IMR-90 (cell line): ENCODE data around the gene ZNF718. TPM values are rescaled to one million over a fixed set of nuclear protein-coding genes. Genes with fewer than 3 reads are reported as not detected.

Experiments used
- ATAC-seq: fragments of 200-7000 bp; cut with Tn5 transposase; 2 replicates; pipeline ENCODE4 v1.9.1; 2020; ENCODE audit warnings: low read depth, mild to moderate bottlenecking, moderate library complexity
- BruUV-seq: library from RNA; stranded (reverse); fragments of 400-500 nt; replicated peaks from 2 replicates; lab custom pipeline; 2021; lab: Mats Ljungman, UMichigan
- CTCF ChIA-PET: fragments of 300-600 bp; formaldehyde crosslinking; extraction: SDS; loops from one replicate; lab custom pipeline; 2021; ENCODE audit warnings: antibody characterized with exemption; lab: Yijun Ruan, JAX
- POLR2A ChIA-PET: fragments of 300-600 bp; sonication (Branson Sonifier 250); formaldehyde crosslinking; loops from one replicate; lab custom pipeline; 2022; ENCODE audit warnings: antibody characterized with exemption; ENCODE audit not compliant: unreplicated experiment; lab: Charles Lee
- DNase-seq: peaks from one replicate; pipeline ENCODE4 v3.0.0; 2013
- H2AFZ ChIP-seq: replicated peaks from 2 replicates; pipeline ENCODE3; 2013; ENCODE audit warnings: low read length, mild to moderate bottlenecking; ENCODE audit not compliant: poor library complexity
- H2AK5ac ChIP-seq: 2 replicates; pipeline ENCODE4 v1.6.1; 2013; ENCODE audit warnings: low read depth, low read length, inconsistent platforms
- H2AK9ac ChIP-seq: replicated peaks from 2 replicates; pipeline ENCODE3; 2013; ENCODE audit warnings: mild to moderate bottlenecking, low read depth, low read length, moderate library complexity; ENCODE audit not compliant: poor library complexity
- H2BK120ac ChIP-seq: 2 replicates; pipeline ENCODE4 v1.6.1; 2013; ENCODE audit warnings: low read depth, low read length, inconsistent platforms
- H2BK15ac ChIP-seq: 3 replicates; pipeline ENCODE4 v1.6.1; 2013; ENCODE audit warnings: low read depth, low read length, inconsistent platforms
- H2BK20ac ChIP-seq: 2 replicates; pipeline ENCODE4 v1.6.1; 2013; ENCODE audit warnings: low read depth, mild to moderate bottlenecking, inconsistent platforms, low read length, moderate library complexity
- H2BK5ac ChIP-seq: 2 replicates; pipeline ENCODE4 v1.6.1; 2013; ENCODE audit warnings: mild to moderate bottlenecking, low read depth, low read length, inconsistent platforms; ENCODE audit not compliant: poor library complexity, severe bottlenecking
- H3K14ac ChIP-seq: replicated peaks from 2 replicates; pipeline ENCODE4 v1.6.1; 2013; ENCODE audit warnings: low read depth, low read length, inconsistent platforms
- H3K18ac ChIP-seq: 2 replicates; pipeline ENCODE4 v1.6.1; 2013; ENCODE audit warnings: low read depth, low read length, control low read depth
- H3K23ac ChIP-seq: 2 replicates; pipeline ENCODE4 v1.6.1; 2013; ENCODE audit warnings: low read depth, low read length, inconsistent platforms
- H3K27ac ChIP-seq: 2 replicates; pipeline ENCODE4 v1.5.1; 2013; ENCODE audit warnings: mild to moderate bottlenecking, control low read depth, low read length; ENCODE audit not compliant: insufficient read depth
- H3K27me3 ChIP-seq: 2 replicates; pipeline ENCODE4 v1.6.1; 2013; ENCODE audit warnings: low read length; ENCODE audit not compliant: control insufficient read depth, insufficient read depth
- H3K36me3 ChIP-seq: 2 replicates; pipeline ENCODE4 v1.6.1; 2013; ENCODE audit warnings: low read length, mixed read lengths; ENCODE audit not compliant: control insufficient read depth, insufficient read depth
- H3K4ac ChIP-seq: 2 replicates; pipeline ENCODE4 v1.6.1; 2013; ENCODE audit warnings: low read depth, low read length, inconsistent platforms
- H3K4me1 ChIP-seq: 2 replicates; pipeline ENCODE4 v1.6.1; 2013; ENCODE audit warnings: low read length, mixed read lengths; ENCODE audit not compliant: control insufficient read depth, insufficient read depth
- H3K4me2 ChIP-seq: 2 replicates; pipeline ENCODE4 v1.6.1; 2013; ENCODE audit warnings: low read depth, mild to moderate bottlenecking, control low read depth, low read length, moderate library complexity
- H3K4me3 ChIP-seq: 2 replicates; pipeline ENCODE4 v1.5.1; 2013; ENCODE audit warnings: low read depth, mild to moderate bottlenecking, control low read depth, low read length, moderate library complexity; ENCODE audit not compliant: insufficient read depth
- H3K56ac ChIP-seq: 2 replicates; pipeline ENCODE4 v1.6.1; 2013; ENCODE audit warnings: low read length, inconsistent platforms; ENCODE audit not compliant: insufficient read depth; ENCODE audit errors: extremely low read depth
- H3K79me1 ChIP-seq, 2 experiments: 2 replicates each; pipeline ENCODE4 v1.6.1; 2013; ENCODE audit warnings: low read length in 2 of 2, inconsistent platforms in 1 of 2, low read depth in 1 of 2
- H3K9ac ChIP-seq: 2 replicates; pipeline ENCODE4 v1.6.1; 2013; ENCODE audit warnings: low read depth, low read length, control low read depth
- H3K9me1 ChIP-seq: 2 replicates; pipeline ENCODE4 v1.6.1; 2013; ENCODE audit warnings: low read length, inconsistent platforms; ENCODE audit not compliant: insufficient read depth
- H3K9me3 ChIP-seq: 2 replicates; pipeline ENCODE4 v1.6.1; 2013; ENCODE audit warnings: low read length; ENCODE audit not compliant: control insufficient read depth, insufficient read depth
- H4K20me1 ChIP-seq: 2 replicates; pipeline ENCODE4 v1.6.1; 2013; ENCODE audit warnings: low read length, inconsistent platforms; ENCODE audit not compliant: insufficient read depth
- H4K5ac ChIP-seq: 2 replicates; pipeline ENCODE4 v1.6.1; 2013; ENCODE audit warnings: mild to moderate bottlenecking, low read depth, low read length, control low read depth
- H4K8ac ChIP-seq, 2 experiments: 2 replicates each; pipeline ENCODE4 v1.6.1; 2013; ENCODE audit warnings: low read depth in 2 of 2, low read length in 2 of 2, control low read depth in 1 of 2, inconsistent platforms in 1 of 2
- H4K91ac ChIP-seq: 2 replicates; pipeline ENCODE4 v1.6.1; 2013; ENCODE audit warnings: low read depth, low read length, inconsistent platforms; ENCODE audit not compliant: insufficient read depth
- BHLHE40 ChIP-seq: fragments of 150-350 bp; IDR thresholded peaks from 2 replicates; pipeline ENCODE4 v1.6.1; 2016; ENCODE audit warnings: mild to moderate bottlenecking, low read depth, low read length
- POLR2A ChIP-seq: IDR thresholded peaks from 2 replicates; pipeline ENCODE4 v1.6.1; 2012; ENCODE audit warnings: mild to moderate bottlenecking, low read depth, low read length
- RAD21 ChIP-seq: IDR thresholded peaks from 2 replicates; pipeline ENCODE4 v1.6.1; 2012; ENCODE audit warnings: low read length, improper control_type of control experiment
- WGBS, 2 experiments: methylation state at CpG; one replicate each; pipeline versions ENCODE4 v1.1.5 to v1.1.7; 2013; ENCODE audit warnings: missing lambda C conversion rate in 2 of 2; ENCODE audit not compliant: insufficient read length in 1 of 2; ENCODE audit errors: extremely low coverage in 2 of 2; 5-methylcytosine and 5-hydroxymethylcytosine counted together
- dilution Hi-C: fragments of 300-500 bp; cut with HindIII; formaldehyde crosslinking; loops from one replicate; pipeline ENCODE4 v1.14.3; 2018; ENCODE audit warnings: low sequenced_read_pairs; ENCODE audit not compliant: unreplicated experiment
- in situ Hi-C: fragments of 300-500 bp; cut with MboI; formaldehyde crosslinking; loops from 3 replicates; pipeline ENCODE4 v1.14.3; 2019; ENCODE audit warnings: low sequenced_read_pairs, inconsistent platforms, mixed read lengths
- intact Hi-C: fragments of 100-400 bp; cut with micrococcal nuclease; formaldehyde crosslinking; loops from 2 replicates; pipeline ENCODE4 v1.10.0; 2022
- polyA plus RNA-seq, 3 experiments: library from polyadenylated mRNA; depleted of rRNA; stranded (reverse); fragments of >200 nt; gene quantifications; 2 replicates each; pipeline ENCODE4 v1.2.3, GENCODE V29; 2012; ENCODE audit warnings: low replicate concordance in 1 of 3
- total RNA-seq: library from RNA; depleted of rRNA; stranded (reverse); fragments of >200 nt; gene quantifications from 2 replicates; pipeline ENCODE4 v1.2.3, GENCODE V29; 2012
- TF ChIP-seq, protein P1 (sequence below): fragments of 150-350 bp; IDR thresholded peaks from 2 replicates; pipeline ENCODE4 v1.6.1; 2016; ENCODE audit warnings: low read depth, mild to moderate bottlenecking, low read length, moderate library complexity, borderline replicate concordance
- TF ChIP-seq, protein P2 (sequence below): fragments of 150-350 bp; IDR thresholded peaks from 2 replicates; pipeline ENCODE4 v1.6.1; 2017; ENCODE audit warnings: mild to moderate bottlenecking, antibody characterized with exemption, low read length, low read depth

The ZNF718 gene
- total and polyA plus RNA-seq, 2 of the 4 experiments (the other 2 are of a cell fraction), result 1.1 to 1.8 TPM

GRCh38 chr4:139691-140090, 15.4 kb downstream of the ZNF718 start:
- H3K18ac ChIP-seq, result no peak overlapping the region
- whole genome bisulfite sequencing, 2 experiments, result no CpG with 5 or more reads among the region's 8 CpGs
- no peaks in the 10 kb centered on the region for H3K4me1 ChIP-seq
- H2BK120ac ChIP-seq, result no peak overlapping the region
- ChIA-PET CTCF (no interaction called here), POLR2A (no interaction called here)
- H3K4me3 ChIP-seq, result no peak overlapping the region
- in situ Hi-C loops (no loop called here), intact Hi-C loops (no loop called here), dilution Hi-C loops (no loop called here)
- no peak overlapping the region for H2AFZ ChIP-seq
- H3K9me3 ChIP-seq, result peaks cover 46% of the 10 kb centered on the region
- ATAC-seq (no peak), DNase-seq (no peak)
- H3K36me3 ChIP-seq, result peaks cover 35% of the 10 kb centered on the region
- BruUV-seq, result no TSS peak
- no peak overlapping the region for H2AK5ac ChIP-seq
- H3K27ac ChIP-seq, result no peak overlapping the region
- no peak overlapping the region for H4K91ac ChIP-seq
- no peak overlapping the region for H3K4me2 ChIP-seq
- no peak overlapping the region for H3K4ac ChIP-seq
- H3K27me3 ChIP-seq, result no peaks in the 10 kb centered on the region
- H3K56ac ChIP-seq, result no peak overlapping the region
- H3K9me1 ChIP-seq, result no peaks in the 10 kb centered on the region
- no peak overlapping the region for H2AK9ac ChIP-seq
- H3K14ac ChIP-seq, result no peak overlapping the region
- H3K79me1 ChIP-seq, result peaks cover 4 to 8% of the 10 kb centered on the region in 2 experiments; a peak in 3 of 4 replicates
- H4K8ac ChIP-seq, result no peak overlapping the region
- no peak overlapping the region for H2BK5ac ChIP-seq
- no peak overlapping the region for H4K5ac ChIP-seq
- no peak overlapping the region for H3K23ac ChIP-seq
- no peak overlapping the region for H2BK15ac ChIP-seq
- H3K9ac ChIP-seq, result no peak overlapping the region
- no peaks in the 10 kb centered on the region for H4K20me1 ChIP-seq
- no peak for TF ChIP-seq POLR2A
- TF ChIP-seq RAD21, result no peak
- TF ChIP-seq, protein P1, sequence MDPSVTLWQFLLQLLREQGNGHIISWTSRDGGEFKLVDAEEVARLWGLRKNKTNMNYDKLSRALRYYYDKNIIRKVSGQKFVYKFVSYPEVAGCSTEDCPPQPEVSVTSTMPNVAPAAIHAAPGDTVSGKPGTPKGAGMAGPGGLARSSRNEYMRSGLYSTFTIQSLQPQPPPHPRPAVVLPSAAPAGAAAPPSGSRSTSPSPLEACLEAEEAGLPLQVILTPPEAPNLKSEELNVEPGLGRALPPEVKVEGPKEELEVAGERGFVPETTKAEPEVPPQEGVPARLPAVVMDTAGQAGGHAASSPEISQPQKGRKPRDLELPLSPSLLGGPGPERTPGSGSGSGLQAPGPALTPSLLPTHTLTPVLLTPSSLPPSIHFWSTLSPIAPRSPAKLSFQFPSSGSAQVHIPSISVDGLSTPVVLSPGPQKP, result no peak
- TF ChIP-seq, protein P2, sequence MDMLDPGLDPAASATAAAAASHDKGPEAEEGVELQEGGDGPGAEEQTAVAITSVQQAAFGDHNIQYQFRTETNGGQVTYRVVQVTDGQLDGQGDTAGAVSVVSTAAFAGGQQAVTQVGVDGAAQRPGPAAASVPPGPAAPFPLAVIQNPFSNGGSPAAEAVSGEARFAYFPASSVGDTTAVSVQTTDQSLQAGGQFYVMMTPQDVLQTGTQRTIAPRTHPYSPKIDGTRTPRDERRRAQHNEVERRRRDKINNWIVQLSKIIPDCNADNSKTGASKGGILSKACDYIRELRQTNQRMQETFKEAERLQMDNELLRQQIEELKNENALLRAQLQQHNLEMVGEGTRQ, result no peak
- no peak for TF ChIP-seq BHLHE40
- H2BK20ac ChIP-seq, result no peak overlapping the region
